ENCODE measurements around the gene RGS7.
"Not testable (repeated sequence)": the region's sequence is repeated elsewhere in the genome, so short reads cannot be mapped to it uniquely, and the experiment has no call there.

The RGS7 gene

GRCh38 chr1:241240069-241240468, 116.9 kb downstream of the RGS7 start:
- Histone ChIP-seq H3K9ac (ENCODE audit: low read depth in 1 of 2, low read length in 2 of 2) (no peak overlapping the region), H3K27me3 (ENCODE audit: control insufficient read depth in 2 of 2, insufficient read depth in 2 of 2, low read length in 2 of 2) (no peaks in the 10 kb centered on the region), H3K4me3 (ENCODE audit: low read length in 2 of 2) (no peak overlapping the region), H3K9me3 (ENCODE audit: control insufficient read depth in 2 of 2, low read length in 2 of 2) (no peaks in the 10 kb centered on the region), H3K27ac (ENCODE audit: low read depth in 2 of 2, low read length in 2 of 2) (no peak overlapping the region), H3K4me1 (ENCODE audit: control insufficient read depth in 2 of 2, insufficient read depth in 2 of 2, low read length in 2 of 2) (no peaks in the 10 kb centered on the region), H3K36me3 (ENCODE audit: control insufficient read depth in 2 of 2, insufficient read depth in 2 of 2, low read length in 2 of 2) (no peaks in the 10 kb centered on the region)

GRCh38 chr1:241237873-241238272, 119.1 kb downstream of the RGS7 start:
- Histone ChIP-seq H3K27ac (ENCODE audit: low read depth in 2 of 2, low read length in 2 of 2) (no peak overlapping the region), H3K9me3 (ENCODE audit: control insufficient read depth in 2 of 2, low read length in 2 of 2) (no peaks in the 10 kb centered on the region), H3K4me1 (ENCODE audit: control insufficient read depth in 2 of 2, insufficient read depth in 2 of 2, low read length in 2 of 2) (no peaks in the 10 kb centered on the region), H3K27me3 (ENCODE audit: control insufficient read depth in 2 of 2, insufficient read depth in 2 of 2, low read length in 2 of 2) (no peaks in the 10 kb centered on the region), H3K36me3 (ENCODE audit: control insufficient read depth in 2 of 2, insufficient read depth in 2 of 2, low read length in 2 of 2) (no peaks in the 10 kb centered on the region), H3K9ac (ENCODE audit: low read depth in 1 of 2, low read length in 2 of 2) (no peak overlapping the region), H3K4me3 (ENCODE audit: low read length in 2 of 2) (no peak overlapping the region)

GRCh38 chr1:241235256-241235897, 121.6 kb downstream of the RGS7 start:
- H3K4me1 ChIP-seq (ENCODE audit: control insufficient read depth in 2 of 2, insufficient read depth in 2 of 2, low read length in 2 of 2) = no peaks in the 10 kb centered on the region
- no peak overlapping the region for H3K4me3 ChIP-seq (ENCODE audit: low read length in 2 of 2)
- H3K27ac ChIP-seq (ENCODE audit: low read depth in 2 of 2, low read length in 2 of 2) = no peak overlapping the region
- no peaks in the 10 kb centered on the region for H3K36me3 ChIP-seq (ENCODE audit: control insufficient read depth in 2 of 2, insufficient read depth in 2 of 2, low read length in 2 of 2)
- no peaks in the 10 kb centered on the region for H3K27me3 ChIP-seq (ENCODE audit: control insufficient read depth in 2 of 2, insufficient read depth in 2 of 2, low read length in 2 of 2)
- H3K9ac ChIP-seq (ENCODE audit: low read depth in 1 of 2, low read length in 2 of 2) = no peak overlapping the region
- H3K9me3 ChIP-seq (ENCODE audit: control insufficient read depth in 2 of 2, low read length in 2 of 2) = no peaks in the 10 kb centered on the region

DNA sequence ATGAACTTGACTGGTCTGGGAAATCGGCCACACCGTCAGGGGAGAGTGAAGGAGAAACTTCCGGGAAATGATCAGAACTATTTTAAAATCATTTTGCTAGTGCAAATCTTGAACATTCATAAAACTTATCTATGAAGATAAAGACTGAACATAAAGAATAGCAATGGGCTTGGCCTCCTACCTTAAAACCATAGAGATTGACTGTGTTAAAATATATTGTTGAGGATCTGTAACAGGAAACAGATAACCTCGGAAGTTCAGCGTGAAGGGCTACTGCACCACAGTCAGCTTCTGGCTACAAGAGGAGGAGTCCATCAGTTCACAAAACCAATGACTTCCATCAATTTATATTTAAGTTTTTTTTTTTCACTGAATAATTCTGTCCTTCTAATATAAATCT, 127.3 kb downstream of the RGS7 start:
- Histone ChIP-seq H3K9ac (ENCODE audit: low read depth in 1 of 2, low read length in 2 of 2) (no peak overlapping the region), H3K4me1 (ENCODE audit: control insufficient read depth in 2 of 2, insufficient read depth in 2 of 2, low read length in 2 of 2) (peaks cover 0 to 12% of the 10 kb centered on the region in 2 donors), H3K4me3 (ENCODE audit: low read length in 2 of 2) (no peak overlapping the region), H3K36me3 (ENCODE audit: control insufficient read depth in 2 of 2, insufficient read depth in 2 of 2, low read length in 2 of 2) (no peaks in the 10 kb centered on the region), H3K9me3 (ENCODE audit: control insufficient read depth in 2 of 2, low read length in 2 of 2) (no peaks in the 10 kb centered on the region), H3K27ac (ENCODE audit: low read depth in 2 of 2, low read length in 2 of 2) (no peak overlapping the region), H3K27me3 (ENCODE audit: control insufficient read depth in 2 of 2, insufficient read depth in 2 of 2, low read length in 2 of 2) (no peaks in the 10 kb centered on the region)

DNA sequence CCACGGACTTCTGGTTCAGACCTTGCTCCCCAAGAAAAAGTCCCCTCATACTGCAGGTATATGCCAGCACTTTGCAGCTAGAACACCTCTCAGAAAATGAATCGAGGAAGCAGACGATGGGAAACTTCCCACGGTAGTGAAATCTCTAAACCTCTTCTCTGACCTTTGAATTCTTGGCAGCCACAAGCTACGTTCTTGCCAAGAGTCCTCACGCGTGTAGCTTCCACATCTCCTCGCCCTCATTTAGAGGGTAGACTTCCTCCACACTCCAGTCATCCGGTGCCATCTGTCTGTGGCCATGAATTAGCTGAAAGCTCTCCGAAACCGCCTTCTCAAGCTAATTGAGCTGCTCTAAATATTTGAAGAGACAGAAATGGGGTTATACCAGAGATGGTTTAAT, 127.8 kb downstream of the RGS7 start:
- H3K4me3 ChIP-seq (ENCODE audit: low read length in 2 of 2) = peak overlapping the region in 1 of 2 donors; percentile 22
- no peaks in the 10 kb centered on the region for H3K9me3 ChIP-seq (ENCODE audit: control insufficient read depth in 2 of 2, low read length in 2 of 2)
- no peak overlapping the region for H3K9ac ChIP-seq (ENCODE audit: low read depth in 1 of 2, low read length in 2 of 2)
- H3K27me3 ChIP-seq (ENCODE audit: control insufficient read depth in 2 of 2, insufficient read depth in 2 of 2, low read length in 2 of 2) = no peaks in the 10 kb centered on the region
- H3K36me3 ChIP-seq (ENCODE audit: control insufficient read depth in 2 of 2, insufficient read depth in 2 of 2, low read length in 2 of 2) = no peaks in the 10 kb centered on the region
- peaks cover 0 to 12% of the 10 kb centered on the region in 2 donors for H3K4me1 ChIP-seq (ENCODE audit: control insufficient read depth in 2 of 2, insufficient read depth in 2 of 2, low read length in 2 of 2)
- no peak overlapping the region for H3K27ac ChIP-seq (ENCODE audit: low read depth in 2 of 2, low read length in 2 of 2)

DNA sequence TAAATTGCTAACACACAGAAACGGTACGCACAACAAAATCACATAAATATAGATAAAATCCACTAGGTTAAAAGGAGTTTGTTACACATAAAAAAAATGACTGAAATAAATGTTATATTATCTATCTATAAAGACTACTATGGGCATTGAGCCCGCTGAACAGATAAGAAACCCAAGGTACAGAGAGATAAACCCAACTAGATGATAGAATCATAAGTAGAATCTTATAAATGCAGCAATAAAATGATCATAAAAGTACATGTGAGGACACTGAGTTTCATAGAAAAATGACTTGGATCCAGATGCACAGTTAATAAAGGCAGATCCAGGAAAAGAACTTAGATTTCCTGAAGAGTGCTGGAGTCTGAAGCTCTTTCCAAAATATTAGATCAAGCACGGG, 128.7 kb downstream of the RGS7 start:
- Histone ChIP-seq H3K4me1 (ENCODE audit: control insufficient read depth in 2 of 2, insufficient read depth in 2 of 2, low read length in 2 of 2) (peaks cover 0 to 12% of the 10 kb centered on the region in 2 donors), H3K4me3 (ENCODE audit: low read length in 2 of 2) (no peak overlapping the region), H3K27me3 (ENCODE audit: control insufficient read depth in 2 of 2, insufficient read depth in 2 of 2, low read length in 2 of 2) (no peaks in the 10 kb centered on the region), H3K9ac (ENCODE audit: low read depth in 1 of 2, low read length in 2 of 2) (no peak overlapping the region), H3K36me3 (ENCODE audit: control insufficient read depth in 2 of 2, insufficient read depth in 2 of 2, low read length in 2 of 2) (no peaks in the 10 kb centered on the region), H3K9me3 (ENCODE audit: control insufficient read depth in 2 of 2, low read length in 2 of 2) (no peaks in the 10 kb centered on the region), H3K27ac (ENCODE audit: low read depth in 2 of 2, low read length in 2 of 2) (no peak overlapping the region)

DNA sequence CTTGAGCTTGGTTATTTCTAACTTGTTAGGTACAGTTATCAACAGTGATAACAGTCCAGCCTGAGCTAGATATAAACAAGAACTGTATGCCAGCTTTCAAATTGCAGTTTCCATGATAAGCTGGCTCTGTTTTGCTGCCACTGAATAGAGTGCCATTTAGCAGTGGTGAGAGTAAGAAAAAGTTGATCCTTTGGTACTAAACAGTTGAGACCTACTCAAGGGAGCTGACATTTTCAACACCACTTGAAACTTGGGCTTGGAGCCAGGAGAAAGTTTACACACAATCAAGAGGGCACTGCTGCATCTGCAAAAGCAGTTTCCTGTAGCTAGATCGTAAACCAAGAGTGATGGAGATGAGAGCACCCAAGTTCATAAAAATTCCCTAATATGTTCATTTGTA, 131.3 kb downstream of the RGS7 start:
- Histone ChIP-seq H3K27ac (ENCODE audit: low read depth in 2 of 2, low read length in 2 of 2) (no peak overlapping the region), H3K4me1 (ENCODE audit: control insufficient read depth in 2 of 2, insufficient read depth in 2 of 2, low read length in 2 of 2) (peaks cover 0 to 12% of the 10 kb centered on the region in 2 donors), H3K27me3 (ENCODE audit: control insufficient read depth in 2 of 2, insufficient read depth in 2 of 2, low read length in 2 of 2) (no peaks in the 10 kb centered on the region), H3K36me3 (ENCODE audit: control insufficient read depth in 2 of 2, insufficient read depth in 2 of 2, low read length in 2 of 2) (no peaks in the 10 kb centered on the region), H3K4me3 (ENCODE audit: low read length in 2 of 2) (no peak overlapping the region), H3K9me3 (ENCODE audit: control insufficient read depth in 2 of 2, low read length in 2 of 2) (no peaks in the 10 kb centered on the region), H3K9ac (ENCODE audit: low read depth in 1 of 2, low read length in 2 of 2) (no peak overlapping the region)

- H3K4me3 ChIP-seq (ENCODE audit: low read length in 2 of 2); H3K9me3 ChIP-seq (ENCODE audit: control insufficient read depth in 2 of 2, low read length in 2 of 2); H3K36me3 ChIP-seq (ENCODE audit: control insufficient read depth in 2 of 2, insufficient read depth in 2 of 2, low read length in 2 of 2); H3K27ac ChIP-seq (ENCODE audit: low read depth in 2 of 2, low read length in 2 of 2); H3K4me1 ChIP-seq (ENCODE audit: control insufficient read depth in 2 of 2, insufficient read depth in 2 of 2, low read length in 2 of 2); H3K9ac ChIP-seq (ENCODE audit: low read depth in 1 of 2, low read length in 2 of 2); H3K27me3 ChIP-seq (ENCODE audit: control insufficient read depth in 2 of 2, insufficient read depth in 2 of 2, low read length in 2 of 2): not testable (repeated sequence)
Measured at GRCh38 chr1:241224189-241224588, 132.8 kb downstream of the RGS7 start.

GRCh38 chr1:241222813-241223212, 134.2 kb downstream of the RGS7 start:
- H3K4me3 ChIP-seq (ENCODE audit: low read length in 2 of 2); H3K36me3 ChIP-seq (ENCODE audit: control insufficient read depth in 2 of 2, insufficient read depth in 2 of 2, low read length in 2 of 2); H3K27me3 ChIP-seq (ENCODE audit: control insufficient read depth in 2 of 2, insufficient read depth in 2 of 2, low read length in 2 of 2): not testable (repeated sequence)

DNA sequence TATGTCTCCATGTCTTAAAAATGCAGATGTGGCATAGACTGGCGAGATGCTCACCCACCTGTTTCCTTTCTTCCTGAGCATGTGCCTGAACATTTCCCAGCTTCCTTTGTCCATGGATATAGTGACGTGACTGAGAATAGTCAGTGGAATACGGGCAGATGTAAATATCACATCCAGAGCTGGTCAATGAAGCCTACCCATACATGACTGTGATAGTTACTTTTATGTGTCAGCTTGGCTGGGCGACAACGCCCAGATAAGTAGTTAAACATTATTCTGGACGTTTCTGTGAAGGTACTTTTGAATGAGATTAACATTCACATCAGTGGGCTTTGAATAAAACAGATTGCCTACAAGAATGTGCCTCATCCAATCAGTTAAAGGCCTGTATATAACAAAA, 135.7 kb downstream of the RGS7 start:
- Histone ChIP-seq H3K4me1 (ENCODE audit: control insufficient read depth in 2 of 2, insufficient read depth in 2 of 2, low read length in 2 of 2) (no peaks in the 10 kb centered on the region), H3K27me3 (ENCODE audit: control insufficient read depth in 2 of 2, insufficient read depth in 2 of 2, low read length in 2 of 2) (no peaks in the 10 kb centered on the region), H3K9me3 (ENCODE audit: control insufficient read depth in 2 of 2, low read length in 2 of 2) (peaks cover 0 to 2% of the 10 kb centered on the region in 2 donors)

More at GRCh38 chr1:241222813-241223212, 134.2 kb downstream of the RGS7 start:
- H3K9ac ChIP-seq (ENCODE audit: low read depth in 1 of 2, low read length in 2 of 2); H3K4me1 ChIP-seq (ENCODE audit: control insufficient read depth in 2 of 2, insufficient read depth in 2 of 2, low read length in 2 of 2); H3K9me3 ChIP-seq (ENCODE audit: control insufficient read depth in 2 of 2, low read length in 2 of 2); H3K27ac ChIP-seq (ENCODE audit: low read depth in 2 of 2, low read length in 2 of 2): not testable (repeated sequence)

GRCh38 chr1:241220913-241221312, 136.1 kb downstream of the RGS7 start:
- not testable (repeated sequence) for H3K9ac ChIP-seq (ENCODE audit: low read depth in 1 of 2, low read length in 2 of 2); H3K27ac ChIP-seq (ENCODE audit: low read depth in 2 of 2, low read length in 2 of 2); H3K27me3 ChIP-seq (ENCODE audit: control insufficient read depth in 2 of 2, insufficient read depth in 2 of 2, low read length in 2 of 2); H3K4me3 ChIP-seq (ENCODE audit: low read length in 2 of 2); H3K36me3 ChIP-seq (ENCODE audit: control insufficient read depth in 2 of 2, insufficient read depth in 2 of 2, low read length in 2 of 2); H3K9me3 ChIP-seq (ENCODE audit: control insufficient read depth in 2 of 2, low read length in 2 of 2); H3K4me1 ChIP-seq (ENCODE audit: control insufficient read depth in 2 of 2, insufficient read depth in 2 of 2, low read length in 2 of 2)

More for the DNA sequence above, 135.7 kb downstream of the RGS7 start:
- Histone ChIP-seq H3K36me3 (ENCODE audit: control insufficient read depth in 2 of 2, insufficient read depth in 2 of 2, low read length in 2 of 2) (no peaks in the 10 kb centered on the region), H3K27ac (ENCODE audit: low read depth in 2 of 2, low read length in 2 of 2) (no peak overlapping the region), H3K9ac (ENCODE audit: low read depth in 1 of 2, low read length in 2 of 2) (no peak overlapping the region), H3K4me3 (ENCODE audit: low read length in 2 of 2) (no peak overlapping the region)

All from mucosa of rectum (tissue), 2 donors.